GM12878 (cell line): ENCODE measurements around the gene CDCP1.

ENCODE experiments used
- CEBPB ChIP-seq, 2 experiments: fragments of 150-350 bp in 1 of 2; IDR thresholded peaks; 2 replicates each; pipeline ENCODE4 v1.6.1; 2012 to 2014; ENCODE audit warnings: low read depth in 2 of 2, low read length in 2 of 2, borderline replicate concordance in 1 of 2, inconsistent platforms in 1 of 2
- SREBF2 ChIP-seq: IDR thresholded peaks from 2 replicates; pipeline ENCODE4 v1.6.1; 2012; ENCODE audit warnings: mild to moderate bottlenecking, low read length

- TF ChIP-seq CEBPB (IDR thresholded peaks at IDR 0.05; ENCODE audit: borderline replicate concordance in 1 of 2, low read depth in 2 of 2, low read length in 2 of 2) = no peak
- TF ChIP-seq SREBF2 = no peak
Measured at GRCh38 chr3:45145223-45145622, 955 bp downstream of the CDCP1 start.
